ENCODE measurements around the gene TSPAN9.

TSPAN9 gene

DNA sequence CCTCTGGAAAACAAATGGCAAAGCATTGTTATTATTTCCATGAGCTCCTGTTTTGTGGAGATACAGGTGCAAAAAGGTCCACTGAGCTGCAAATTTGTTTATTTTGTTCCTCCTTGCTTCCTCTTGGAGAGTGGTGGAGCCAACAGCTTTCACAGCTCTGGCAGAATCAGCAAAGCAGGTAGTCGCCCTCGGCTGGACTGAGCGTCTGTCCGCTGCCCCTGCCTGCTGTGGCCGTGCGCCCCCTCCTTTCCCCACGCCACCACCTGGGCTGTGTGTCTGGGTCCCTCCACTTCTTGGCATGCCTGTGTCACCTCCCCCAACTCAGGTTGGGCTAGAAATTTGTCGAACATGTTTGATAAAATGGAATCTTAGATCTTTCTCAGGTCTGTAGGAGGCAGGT is 188.2 kb downstream of the TSPAN9 start:
- no peak for DNase-seq

DNA sequence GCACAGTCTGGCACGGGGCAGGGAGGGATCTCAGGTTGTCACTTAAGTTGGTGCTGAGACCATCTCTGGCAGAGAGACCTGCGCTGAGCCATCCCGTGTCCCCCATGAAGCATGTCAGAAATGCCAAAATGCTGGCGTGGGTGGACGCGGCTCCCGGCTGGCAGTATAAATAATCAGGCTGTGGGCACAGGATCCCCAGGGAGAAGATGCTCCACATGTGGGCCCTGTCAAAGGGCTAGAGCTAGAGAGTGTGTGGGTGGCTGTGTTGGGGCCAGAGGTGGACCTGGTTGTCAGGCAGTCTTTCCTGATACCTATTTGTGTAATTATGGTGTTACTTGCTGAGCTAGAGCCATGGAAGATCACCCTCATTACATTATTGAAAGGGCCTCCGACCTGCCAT is 189.5 kb downstream of the TSPAN9 start:
- no peak for DNase-seq

DNA sequence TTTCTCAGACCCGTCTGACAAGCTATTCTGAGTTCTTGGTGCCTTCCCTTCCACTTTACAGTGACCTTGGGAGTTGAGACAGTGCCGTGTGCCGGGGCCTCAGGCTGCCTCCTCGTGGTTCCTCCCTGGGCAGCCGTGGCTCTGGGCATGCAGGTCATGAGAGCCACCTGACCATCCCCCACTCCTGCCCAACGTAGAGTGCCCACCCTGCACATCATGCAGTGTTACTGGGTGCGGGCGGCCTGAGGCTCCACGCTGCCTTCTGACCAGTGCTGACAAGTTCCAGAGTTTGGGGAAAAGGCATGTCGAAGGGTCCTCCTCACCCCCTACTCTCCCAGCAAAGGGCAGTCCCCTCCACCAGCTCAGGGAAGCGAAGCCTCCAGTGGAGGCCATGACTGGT is 190.5 kb downstream of the TSPAN9 start:
- DNase-seq: no peak

DNA sequence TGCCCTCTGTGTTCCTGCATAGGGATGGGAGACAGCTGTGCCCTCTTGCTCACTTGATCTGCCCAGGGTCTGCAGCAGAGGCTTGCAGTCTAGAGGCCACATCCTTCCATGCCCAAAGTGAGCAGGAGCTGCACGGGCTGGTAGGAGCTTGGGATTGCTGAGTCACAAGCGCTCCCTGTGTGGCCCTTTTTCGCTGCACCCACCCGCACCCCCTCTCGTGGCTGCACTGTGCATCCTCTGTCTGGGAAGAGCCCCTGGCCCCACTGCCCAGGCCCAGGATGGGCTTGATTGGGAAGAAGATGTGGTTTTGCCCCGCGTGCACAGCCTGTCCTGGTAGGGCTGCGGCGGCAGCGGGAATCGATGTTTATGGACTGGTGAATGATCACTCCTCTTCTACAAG is 192.4 kb downstream of the TSPAN9 start:
- no peak for DNase-seq

DNA sequence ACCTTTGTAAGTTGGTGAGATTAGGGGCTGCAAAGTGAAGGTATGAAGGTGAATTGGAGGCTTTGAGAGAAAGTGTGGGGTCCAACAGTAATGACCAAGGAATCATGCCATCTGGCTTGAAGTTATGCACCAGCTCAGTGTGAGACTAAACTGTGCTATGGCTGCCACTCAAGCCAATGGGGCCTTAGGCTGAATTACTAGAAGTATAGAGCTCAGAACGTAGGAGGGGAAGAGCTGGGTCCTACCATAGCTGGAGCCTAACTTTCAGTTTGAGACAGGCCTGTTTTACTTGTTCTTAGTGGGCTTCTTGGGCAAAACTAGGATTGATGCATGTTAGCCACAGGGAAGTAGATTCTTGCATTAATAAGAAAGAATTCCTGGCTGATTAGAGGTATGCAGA is 194.0 kb downstream of the TSPAN9 start:
- no peak for DNase-seq

DNA sequence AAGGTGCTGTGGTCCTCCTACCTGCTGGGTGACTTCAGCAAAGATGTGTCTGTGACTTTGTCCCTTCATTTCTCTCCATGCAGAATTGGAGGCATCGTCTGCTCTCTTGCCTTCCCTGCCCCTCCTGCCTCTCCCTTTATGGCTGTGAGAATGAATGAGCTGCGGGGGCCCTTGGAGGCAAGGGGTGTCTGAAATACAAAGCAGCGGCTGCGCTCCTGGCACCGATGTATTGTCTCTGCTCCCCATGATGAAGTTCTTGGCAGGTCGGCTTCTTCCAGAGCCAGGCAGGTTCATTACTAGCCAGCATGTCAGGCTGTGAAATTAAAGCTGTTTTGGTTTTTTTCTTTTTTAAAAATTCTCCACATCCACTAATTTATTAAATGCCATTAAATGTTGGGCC is 194.5 kb downstream of the TSPAN9 start:
- DNase-seq: peak in 1 of 56 donors; percentile 10

DNA sequence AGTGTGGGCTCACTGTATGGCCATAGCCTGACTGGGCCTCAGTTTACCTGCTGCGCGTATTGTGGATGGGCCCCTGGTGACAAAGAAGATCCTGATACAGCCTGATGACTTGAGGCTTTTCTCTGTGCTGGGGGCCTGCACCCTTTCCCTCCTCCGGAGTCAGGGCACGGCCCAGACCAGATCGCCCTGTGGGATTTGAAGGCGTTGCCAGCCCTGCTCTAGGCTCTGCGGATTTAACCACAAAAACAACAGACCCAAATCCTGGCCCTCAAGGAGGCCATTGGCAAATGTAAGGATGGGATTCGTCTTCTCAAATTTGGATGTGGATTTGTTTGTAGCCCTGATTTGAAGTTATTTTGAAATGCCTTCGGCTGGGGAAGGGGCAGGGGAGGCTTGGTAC is 195.8 kb downstream of the TSPAN9 start:
- DNase-seq: no peak

DNA sequence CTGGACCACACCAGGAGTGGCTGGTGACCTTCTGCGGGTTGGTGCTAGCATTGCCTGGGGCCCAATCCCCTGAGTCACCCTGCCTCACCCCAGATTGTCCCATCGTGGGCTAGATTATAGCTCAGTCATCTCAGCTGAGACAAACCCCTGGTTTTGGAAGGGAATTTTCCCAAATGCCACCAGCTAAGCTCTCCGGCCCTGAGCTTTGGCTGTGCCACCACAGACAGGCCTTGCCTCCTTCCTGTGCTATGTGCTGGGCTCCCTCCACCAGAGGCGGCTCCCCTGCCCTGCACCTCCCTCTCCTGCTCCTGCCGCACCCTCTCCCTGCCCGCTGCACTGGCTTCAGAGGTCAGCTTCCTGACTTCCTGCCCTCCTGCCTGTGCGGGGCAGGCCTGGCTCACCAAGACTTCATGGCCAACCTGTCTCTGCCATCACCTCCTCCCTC is 196.3 kb downstream of the TSPAN9 start:
- DNase-seq: no peak

DNA sequence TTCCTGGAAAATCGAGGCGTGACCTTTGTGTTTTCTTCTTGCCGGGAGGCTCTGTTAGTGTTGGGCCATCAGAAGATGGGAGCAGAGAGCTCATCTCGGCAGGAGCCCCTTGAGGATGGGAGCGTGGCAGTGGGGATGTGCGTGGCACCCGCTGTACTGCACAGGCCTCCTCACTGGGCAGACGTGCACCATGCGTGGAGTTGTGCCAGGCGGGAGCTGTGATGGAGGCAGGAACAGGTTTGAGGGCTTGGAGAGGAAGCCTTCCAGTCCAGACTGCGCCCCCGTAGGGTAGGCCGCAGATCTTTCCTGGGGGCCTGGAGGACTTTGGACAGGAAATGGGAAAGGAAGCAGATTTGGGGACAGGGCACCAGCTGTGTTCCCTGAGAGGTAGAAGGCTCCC is 197.5 kb downstream of the TSPAN9 start:
- no peak for DNase-seq

DNA sequence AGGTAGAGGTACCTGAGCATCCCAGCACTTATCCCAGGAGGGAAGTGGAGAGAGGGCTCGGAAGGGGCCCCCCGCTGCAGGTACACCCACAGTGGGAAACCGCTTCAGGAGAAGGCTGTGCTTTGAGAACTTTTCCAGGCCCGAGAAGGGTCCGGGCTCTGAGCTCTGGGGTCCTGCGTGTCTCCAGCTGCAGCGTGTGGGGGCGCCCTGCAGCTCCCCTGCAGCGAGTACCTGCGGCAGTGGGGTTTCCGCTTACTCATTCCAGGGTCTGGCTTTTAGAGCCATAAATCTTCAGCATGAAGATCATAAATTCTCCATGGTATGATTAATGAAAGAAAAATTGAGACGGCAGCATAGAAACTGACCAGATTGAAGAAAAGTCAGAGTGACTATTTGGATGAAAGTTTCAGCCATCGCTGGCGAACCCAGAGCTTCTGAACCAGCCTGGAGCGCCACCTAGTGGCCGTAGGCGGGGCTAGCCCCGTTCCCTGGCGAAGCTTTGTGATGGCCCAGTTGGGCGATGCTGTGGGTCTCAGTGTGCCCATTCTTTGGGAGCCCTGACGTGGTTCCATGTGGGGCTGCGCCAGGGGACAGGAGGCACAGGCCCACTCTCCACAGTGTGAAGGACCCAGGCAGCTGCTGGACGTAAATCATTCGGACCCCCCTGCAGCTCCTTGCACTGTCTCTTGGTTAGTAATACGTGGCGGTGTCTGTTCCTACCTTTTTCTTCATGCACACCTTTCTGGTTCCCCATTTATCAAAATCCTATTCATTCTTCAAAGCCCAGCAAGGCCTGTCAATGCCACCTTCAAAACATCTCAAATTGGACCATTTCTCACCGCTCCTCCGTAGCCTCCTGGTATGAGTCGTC is 198.2 kb downstream of the TSPAN9 start:
- peak in 49 of 56 donors; percentile 2 to 83 (median 41) for DNase-seq

DNA sequence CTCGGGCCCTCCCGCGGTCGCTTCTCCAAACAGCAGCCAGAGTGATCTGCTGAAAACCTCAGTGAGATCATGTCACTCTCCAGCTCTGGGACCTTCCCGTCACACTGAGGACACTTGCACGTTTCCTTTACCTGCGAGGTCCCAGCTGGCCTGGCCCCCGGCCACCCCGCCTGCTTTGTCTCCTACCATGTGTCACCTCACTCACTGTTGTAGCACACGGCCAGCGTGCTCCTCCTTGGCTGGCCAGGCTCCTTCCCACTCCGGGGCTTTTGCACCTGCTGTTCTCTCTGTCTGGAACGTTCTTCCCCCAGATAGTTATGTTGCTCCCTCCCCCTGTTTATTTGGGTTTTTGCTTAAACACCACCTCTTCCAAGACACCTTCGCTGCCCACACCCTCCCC is 199.0 kb downstream of the TSPAN9 start:
- DNase-seq: no peak

DNA sequence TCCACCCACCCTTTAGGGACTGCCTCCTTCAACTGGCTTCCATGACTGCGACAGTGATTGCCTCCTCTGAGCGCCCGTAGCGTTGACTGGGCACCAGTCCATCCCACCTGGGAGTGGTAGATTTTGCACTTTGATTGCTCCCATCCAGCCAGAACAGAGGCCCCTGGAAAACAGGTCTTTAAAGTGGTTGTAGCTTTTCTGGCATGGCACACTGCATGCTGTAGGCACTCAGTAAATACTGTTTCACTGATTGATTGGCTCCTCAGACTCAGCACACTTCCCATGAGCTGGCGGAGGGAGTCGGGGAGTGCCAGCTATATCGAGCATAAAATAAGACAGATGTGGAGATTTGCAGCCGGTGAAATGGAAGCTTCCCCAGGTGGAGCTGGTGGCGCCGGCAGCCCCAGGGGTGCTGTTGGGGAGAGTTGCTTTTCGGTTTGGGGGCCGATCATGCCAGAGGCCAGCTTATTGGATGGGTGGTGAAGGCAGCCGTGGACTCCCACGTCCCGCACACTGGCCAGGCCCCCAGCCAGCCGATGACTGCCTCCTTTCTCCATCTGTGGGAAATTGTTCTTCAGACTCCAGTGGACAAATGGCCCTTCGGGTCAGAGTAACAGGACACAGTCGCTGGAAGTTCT is 200.2 kb downstream of the TSPAN9 start:
- no peak for DNase-seq

DNA sequence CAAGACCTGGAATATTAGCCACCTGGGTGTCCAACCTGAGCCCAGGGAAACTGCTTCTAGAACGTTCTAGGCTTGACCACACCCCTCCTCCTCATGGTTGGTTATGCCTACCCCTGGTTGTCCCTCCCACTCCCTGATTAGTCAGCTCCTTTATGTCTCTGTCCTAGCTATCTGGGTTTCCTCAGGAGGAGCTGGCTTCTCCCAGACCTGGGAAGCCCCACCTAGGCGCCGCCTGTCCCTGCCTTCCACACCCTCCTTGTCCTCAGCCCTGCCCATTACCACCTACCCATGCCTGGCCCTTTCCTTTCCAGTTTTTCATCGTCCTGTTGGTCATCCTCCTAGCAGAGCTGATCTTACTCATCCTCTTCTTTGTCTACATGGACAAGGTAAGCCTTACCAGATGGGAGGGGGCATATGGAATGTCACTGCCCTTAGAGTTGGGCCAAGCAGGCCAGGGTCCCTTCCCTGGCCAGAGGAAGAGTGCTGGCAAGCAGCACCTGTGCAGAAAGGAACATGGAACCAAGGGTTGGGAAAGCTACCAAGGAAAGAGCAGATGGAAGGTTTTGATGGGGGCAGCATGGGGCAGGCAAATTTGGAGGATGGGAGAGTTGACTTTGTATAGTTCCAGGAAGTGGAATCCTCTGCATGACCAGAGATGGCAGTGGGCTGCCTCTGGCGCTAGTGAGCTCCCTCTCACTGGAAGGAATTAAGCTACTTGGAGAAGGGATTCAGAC is 201.7 kb downstream of the TSPAN9 start:
- DNase-seq: no peak

DNA sequence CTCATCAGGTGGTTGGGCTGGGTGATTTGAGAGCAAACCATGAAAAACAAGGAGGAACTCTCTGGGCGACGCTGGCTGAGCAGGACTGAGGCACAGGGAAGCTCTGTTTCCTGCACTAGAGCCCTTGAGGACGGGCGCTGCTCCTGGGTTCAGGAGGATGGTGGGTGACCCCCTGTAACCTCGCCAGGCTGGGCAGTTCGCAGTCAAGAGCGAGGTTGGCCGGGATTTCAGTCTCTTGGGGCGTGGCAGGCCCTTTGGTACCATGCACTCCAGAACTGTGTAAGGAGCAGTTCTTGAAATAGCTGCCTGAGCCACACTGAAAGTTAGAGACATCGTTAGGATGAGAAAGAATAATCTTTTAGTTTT is 202.2 kb downstream of the TSPAN9 start:
- no peak for DNase-seq

DNA sequence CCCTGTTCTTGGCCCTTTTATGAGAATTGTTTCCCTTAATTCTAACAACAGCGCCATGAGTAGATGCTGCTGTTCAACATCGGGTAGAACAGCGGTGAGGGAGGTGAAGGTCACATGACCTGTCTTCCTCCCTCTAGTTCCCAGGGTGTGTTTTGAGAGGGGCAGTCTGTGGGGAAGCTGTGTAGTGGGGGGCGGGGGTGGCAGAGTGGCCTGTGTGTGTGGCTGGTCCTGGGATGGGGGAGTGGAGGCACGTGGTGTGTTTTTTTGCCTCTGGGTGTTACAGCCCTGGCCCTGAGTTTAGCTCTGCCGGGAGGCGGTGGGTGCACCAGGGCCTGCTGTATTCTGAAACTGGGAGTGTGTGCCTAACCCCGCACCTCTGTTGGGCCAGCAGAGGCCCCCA is 202.7 kb downstream of the TSPAN9 start:
- DNase-seq: no peak

DNA sequence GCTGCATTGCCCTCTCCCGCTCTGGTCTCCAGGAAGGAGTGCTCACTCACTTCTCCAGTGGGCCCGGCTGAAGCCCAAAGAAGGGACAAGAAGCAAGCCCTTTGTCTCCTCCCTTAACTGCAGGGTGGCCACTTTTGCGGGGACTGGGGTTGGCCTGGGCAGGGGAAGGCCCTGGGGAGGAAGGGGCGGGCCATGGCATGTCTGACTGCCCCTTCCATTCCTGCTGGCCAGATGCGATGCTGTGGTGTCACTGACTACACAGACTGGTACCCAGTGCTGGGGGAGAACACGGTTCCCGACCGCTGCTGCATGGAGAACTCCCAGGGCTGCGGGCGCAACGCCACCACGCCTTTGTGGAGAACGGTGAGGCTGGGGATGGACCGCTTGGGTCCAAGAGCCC is 203.8 kb downstream of the TSPAN9 start:
- DNase-seq: no peak

DNA sequence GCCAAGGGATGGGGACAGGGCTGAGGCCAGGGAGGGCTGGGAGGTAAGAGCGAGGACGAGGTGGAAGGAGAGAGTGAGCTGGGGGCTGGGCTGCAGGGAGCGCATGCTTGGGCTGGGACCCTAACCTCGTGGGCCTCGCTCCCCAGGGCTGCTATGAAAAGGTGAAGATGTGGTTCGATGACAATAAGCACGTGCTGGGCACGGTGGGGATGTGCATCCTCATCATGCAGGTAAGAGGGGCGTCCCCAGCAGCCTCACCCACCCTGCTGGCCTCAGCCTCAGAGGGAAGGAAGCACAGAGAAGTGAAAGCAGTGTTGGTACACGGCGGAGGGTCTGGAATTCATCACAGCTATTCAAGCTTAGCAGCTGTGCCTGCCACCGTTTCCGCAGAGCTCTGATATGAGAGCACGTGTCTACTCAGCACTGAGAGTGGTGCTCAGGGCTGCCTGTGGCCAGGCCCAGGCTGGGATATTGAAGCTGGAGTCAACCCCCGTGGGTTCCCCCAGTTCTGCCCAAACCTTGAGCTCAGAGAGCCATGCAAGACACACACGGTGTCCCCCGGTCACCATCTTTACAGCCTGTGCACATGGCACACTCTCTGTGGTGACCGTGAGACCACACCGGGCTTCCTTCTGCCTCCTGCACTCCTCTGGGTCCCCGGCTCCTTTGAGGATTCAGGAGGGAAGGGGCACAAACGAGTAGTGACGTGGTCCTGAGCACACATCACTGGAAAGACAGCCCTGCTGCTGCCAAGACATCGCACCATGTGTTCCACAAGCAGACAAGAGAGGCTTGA is 204.6 kb downstream of the TSPAN9 start:
- DNase-seq: no peak

DNA sequence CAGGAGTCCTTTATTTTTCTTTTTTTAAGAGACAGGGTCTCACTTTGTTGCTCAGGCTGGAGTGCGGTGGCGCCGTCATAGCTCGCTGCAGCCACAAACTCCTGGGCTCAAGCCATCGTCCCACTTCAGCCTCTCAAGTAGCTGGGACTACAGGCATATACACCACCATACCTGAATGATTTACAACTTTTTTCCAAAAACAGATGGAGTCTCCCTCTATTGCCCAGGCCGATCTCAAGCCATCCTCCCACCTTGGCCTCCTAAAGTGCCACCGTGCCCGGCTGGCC is 205.1 kb downstream of the TSPAN9 start:
- DNase-seq: no peak

DNA sequence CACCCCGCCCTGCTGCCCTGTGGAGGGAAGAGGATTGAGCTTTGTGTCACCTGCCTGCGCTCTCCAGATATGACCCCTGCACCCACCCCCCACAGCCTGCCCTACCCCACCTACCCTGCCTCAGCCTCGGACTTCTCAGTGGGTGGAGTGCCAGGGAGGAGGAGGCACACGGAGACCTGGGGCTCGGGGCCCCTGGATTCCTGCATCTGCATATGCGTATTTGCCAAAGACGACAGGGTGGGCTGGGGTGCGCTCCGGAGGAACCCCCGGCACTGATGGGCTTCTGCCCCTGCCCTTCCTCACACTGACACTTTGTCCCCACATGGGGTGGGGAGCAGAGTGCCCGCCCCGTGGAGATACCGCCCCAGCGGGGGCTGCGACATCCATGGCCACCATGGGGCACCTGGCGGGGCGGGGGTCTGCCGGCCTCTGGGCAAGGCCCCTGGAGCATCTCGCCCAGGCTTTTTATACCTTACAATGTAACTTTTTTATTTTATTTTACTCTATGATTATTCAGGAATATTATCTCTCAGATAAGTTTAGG is 206.0 kb downstream of the TSPAN9 start:
- DNase-seq: no peak

DNA sequence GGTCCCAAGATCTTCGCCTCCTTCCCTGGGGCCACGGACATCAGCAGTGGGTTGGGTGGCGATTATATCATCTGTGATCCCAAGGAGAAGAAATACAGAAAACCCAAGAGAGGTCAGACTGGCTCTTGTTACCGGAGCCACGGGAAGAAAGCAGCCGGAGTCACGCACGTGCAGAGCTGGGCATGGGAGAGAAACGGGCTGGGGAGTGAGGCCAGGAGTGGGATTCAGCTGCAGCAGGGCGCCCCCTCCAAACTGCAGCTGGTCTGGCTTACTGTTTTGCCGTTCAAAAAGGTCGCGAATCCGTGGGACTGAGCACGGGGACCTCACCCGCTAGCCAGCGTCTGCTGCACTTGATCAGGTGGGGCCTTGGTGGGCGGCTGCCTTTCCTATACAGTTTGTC is 207.2 kb downstream of the TSPAN9 start:
- no peak for DNase-seq

DNA sequence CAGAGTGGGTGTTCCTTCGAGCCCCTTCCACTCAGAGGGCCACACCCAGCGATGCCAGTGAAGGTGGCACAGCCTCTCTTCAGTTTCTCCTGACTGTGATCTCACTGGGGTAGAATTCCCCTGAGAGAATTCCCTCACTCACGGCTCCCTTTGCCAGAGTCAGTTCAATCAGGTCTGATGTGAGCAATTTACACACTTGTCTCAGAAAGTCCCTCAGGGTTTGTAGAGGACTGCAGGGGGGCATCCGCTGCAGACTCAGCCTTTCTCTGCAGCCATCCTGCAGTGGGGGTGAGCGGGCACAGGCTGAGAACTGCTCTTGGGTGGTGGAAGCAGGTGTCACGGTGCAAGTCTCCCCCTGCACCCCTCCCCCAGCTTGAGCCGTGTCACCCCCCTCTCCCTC is 208.4 kb downstream of the TSPAN9 start:
- DNase-seq: no peak

DNA sequence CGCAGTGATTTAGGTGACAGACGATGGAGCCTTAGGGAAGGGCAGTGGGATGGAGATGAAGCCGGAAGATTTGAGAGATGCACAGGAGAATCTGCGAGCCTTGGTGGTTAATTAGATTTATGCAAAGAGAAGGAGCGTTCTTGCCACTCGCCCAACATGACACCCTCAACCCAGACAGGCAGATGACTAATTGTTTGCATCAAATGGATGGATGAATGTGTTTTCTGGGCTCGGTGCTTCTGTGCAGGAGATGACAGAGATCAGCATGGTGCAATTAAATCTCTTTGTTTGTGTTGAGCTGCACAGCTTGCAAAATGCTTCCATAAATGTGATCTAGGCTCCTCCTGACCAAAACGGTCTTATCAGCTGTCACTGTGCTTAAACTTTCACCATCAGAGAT is 211.5 kb downstream of the TSPAN9 start:
- no peak for DNase-seq
